ENCODE measurements around the gene ZFAND3. TPM values are rescaled to one million over a fixed set of nuclear protein-coding genes. Genes with fewer than 3 reads are reported as not detected.

ZFAND3 gene
- total and polyA plus RNA-seq, 2 donors (not counting 1 experiment from before 2014, with no cell fraction given) = 13.5 to 58.3 TPM

DNA sequence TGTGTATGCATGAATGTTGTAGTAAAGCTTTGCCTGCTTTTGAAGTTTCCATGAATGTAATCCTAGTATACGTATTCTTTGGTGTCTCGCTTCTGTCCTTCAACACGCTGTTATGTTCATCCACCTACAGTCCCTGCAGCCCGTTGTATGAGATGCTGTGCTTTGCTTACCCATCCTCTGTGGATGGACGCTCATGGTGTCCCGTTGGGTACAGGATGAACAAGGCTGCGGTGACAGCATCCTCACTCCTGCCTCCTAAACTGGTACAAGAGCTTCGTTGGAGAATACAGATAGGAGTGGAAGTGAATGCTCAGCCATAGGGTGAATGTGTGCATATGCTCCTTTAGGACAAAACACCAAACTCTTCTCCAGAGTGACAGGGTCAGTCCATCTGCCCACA, 366.2 kb downstream of the ZFAND3 start:
- H4K20me1 ChIP-seq (ENCODE audit: control insufficient read depth, insufficient read depth, low read length, poor library complexity, severe bottlenecking) = no peaks in the 10 kb centered on the region
- ATAC-seq (ENCODE audit: low read depth) (no peak), DNase-seq (no peak)
- H3K79me2 ChIP-seq (ENCODE audit: control insufficient read depth, insufficient read depth, low read length) = no peaks in the 10 kb centered on the region
- no peak overlapping the region for H3K4me2 ChIP-seq (replicated peaks; ENCODE audit: low read depth, low read length, poor library complexity, severe bottlenecking)
- no peak overlapping the region for H3K27ac ChIP-seq (ENCODE audit: low read length in 2 of 2)
- H3K9ac ChIP-seq (ENCODE audit: low read length) = no peak overlapping the region
- Mint-ChIP-seq H3K4me1 (no peaks in the 10 kb centered on the region), H3K9me3 (ENCODE audit: insufficient read depth) (no peaks in the 10 kb centered on the region), H3K27ac (no peak overlapping the region), H3K4me3 (no peak overlapping the region), H3K27me3 (no peaks in the 10 kb centered on the region)
- no peak overlapping the region for H2AFZ ChIP-seq (ENCODE audit: insufficient read depth, low read depth, low read length, poor library complexity, severe bottlenecking)
- peaks cover 0 to 14% of the 10 kb centered on the region in 2 experiments for H3K36me3 ChIP-seq (replicated peaks in 1 of 2; ENCODE audit: control extremely low read depth in 1 of 2, control insufficient read depth in 1 of 2, extremely low read depth in 1 of 2, insufficient read depth in 2 of 2, low read length in 1 of 2)
- intact Hi-C loops (cut with micrococcal nuclease) = no loop called here
- H3K4me1 ChIP-seq (ENCODE audit: control insufficient read depth in 2 of 2, insufficient read depth in 2 of 2, low read length in 2 of 2) = no peaks in the 10 kb centered on the region
- ChIA-PET POLR2A (no interaction called here), CTCF (no interaction called here)
- no peak overlapping the region for H3K4me3 ChIP-seq (ENCODE audit: control extremely low read depth in 1 of 5, extremely low read depth in 1 of 5, insufficient read depth in 1 of 5, low read depth in 2 of 5, low read length in 4 of 5)
- 100% methylated on average over 4 of the region's 8 CpGs for WGBS (ENCODE audit: insufficient coverage)
- TF ChIP-seq, protein P1, sequence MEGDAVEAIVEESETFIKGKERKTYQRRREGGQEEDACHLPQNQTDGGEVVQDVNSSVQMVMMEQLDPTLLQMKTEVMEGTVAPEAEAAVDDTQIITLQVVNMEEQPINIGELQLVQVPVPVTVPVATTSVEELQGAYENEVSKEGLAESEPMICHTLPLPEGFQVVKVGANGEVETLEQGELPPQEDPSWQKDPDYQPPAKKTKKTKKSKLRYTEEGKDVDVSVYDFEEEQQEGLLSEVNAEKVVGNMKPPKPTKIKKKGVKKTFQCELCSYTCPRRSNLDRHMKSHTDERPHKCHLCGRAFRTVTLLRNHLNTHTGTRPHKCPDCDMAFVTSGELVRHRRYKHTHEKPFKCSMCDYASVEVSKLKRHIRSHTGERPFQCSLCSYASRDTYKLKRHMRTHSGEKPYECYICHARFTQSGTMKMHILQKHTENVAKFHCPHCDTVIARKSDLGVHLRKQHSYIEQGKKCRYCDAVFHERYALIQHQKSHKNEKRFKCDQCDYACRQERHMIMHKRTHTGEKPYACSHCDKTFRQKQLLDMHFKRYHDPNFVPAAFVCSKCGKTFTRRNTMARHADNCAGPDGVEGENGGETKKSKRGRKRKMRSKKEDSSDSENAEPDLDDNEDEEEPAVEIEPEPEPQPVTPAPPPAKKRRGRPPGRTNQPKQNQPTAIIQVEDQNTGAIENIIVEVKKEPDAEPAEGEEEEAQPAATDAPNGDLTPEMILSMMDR (IDR thresholded peaks at IDR 0.05) = no peak
- TF ChIP-seq EZH2 (IDR thresholded peaks at IDR 0.05; ENCODE audit: borderline replicate concordance, insufficient read depth, low read depth, low read length, poor library complexity, severe bottlenecking) = no peak
- no peaks in the 10 kb centered on the region for H3K27me3 ChIP-seq (replicated peaks in 1 of 4; ENCODE audit: control extremely low read depth in 1 of 4, control insufficient read depth in 3 of 4, insufficient read depth in 4 of 4, low read length in 3 of 4)
- H3K9me3 ChIP-seq (ENCODE audit: control extremely low read depth in 1 of 3, control insufficient read depth in 2 of 3, insufficient read depth in 1 of 3, low read length in 2 of 3) = no peaks in the 10 kb centered on the region

DNA sequence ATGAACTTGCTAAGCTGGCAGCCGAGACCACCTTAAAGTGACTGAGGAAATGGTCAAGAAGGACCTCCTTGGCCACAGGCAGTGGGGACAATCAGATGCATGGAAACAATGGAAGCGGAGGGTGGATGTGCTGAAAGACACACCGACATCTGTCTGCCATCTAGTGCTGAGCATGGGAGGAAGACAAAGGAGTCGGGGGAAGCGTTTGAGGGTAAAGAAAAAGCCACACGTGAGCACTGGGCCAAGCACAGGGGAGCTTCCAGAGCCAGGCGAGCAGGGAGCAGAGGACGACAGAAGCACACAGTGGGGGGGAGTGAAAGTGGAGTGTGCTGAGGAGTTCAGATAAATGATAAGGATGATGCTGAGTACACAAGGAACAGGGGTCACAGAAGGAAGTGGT, 367.8 kb downstream of the ZFAND3 start:
- no peak overlapping the region for H3K27ac Mint-ChIP-seq

More for the DNA sequence above, 367.8 kb downstream of the ZFAND3 start:
- Histone ChIP-seq H3K9me3 (ENCODE audit: control extremely low read depth in 1 of 3, control insufficient read depth in 2 of 3, insufficient read depth in 1 of 3, low read length in 2 of 3) (no peaks in the 10 kb centered on the region), H3K27ac (ENCODE audit: low read length in 2 of 2) (no peak overlapping the region), H3K79me2 (ENCODE audit: control insufficient read depth, insufficient read depth, low read length) (no peaks in the 10 kb centered on the region), H3K36me3 (replicated peaks in 1 of 2; ENCODE audit: control extremely low read depth in 1 of 2, control insufficient read depth in 1 of 2, extremely low read depth in 1 of 2, insufficient read depth in 2 of 2, low read length in 1 of 2) (peaks cover 0 to 20% of the 10 kb centered on the region in 2 experiments), H3K4me2 (replicated peaks; ENCODE audit: low read depth, low read length, poor library complexity, severe bottlenecking) (no peak overlapping the region), H3K4me1 (ENCODE audit: control insufficient read depth in 2 of 2, insufficient read depth in 2 of 2, low read length in 2 of 2) (no peaks in the 10 kb centered on the region), H3K4me3 (ENCODE audit: control extremely low read depth in 1 of 5, extremely low read depth in 1 of 5, insufficient read depth in 1 of 5, low read depth in 2 of 5, low read length in 4 of 5) (no peak overlapping the region), H3K27me3 (replicated peaks in 1 of 4; ENCODE audit: control extremely low read depth in 1 of 4, control insufficient read depth in 3 of 4, insufficient read depth in 4 of 4, low read length in 3 of 4) (no peaks in the 10 kb centered on the region), H3K9ac (ENCODE audit: low read length) (no peak overlapping the region), H4K20me1 (ENCODE audit: control insufficient read depth, insufficient read depth, low read length, poor library complexity, severe bottlenecking) (no peaks in the 10 kb centered on the region), H2AFZ (ENCODE audit: insufficient read depth, low read depth, low read length, poor library complexity, severe bottlenecking) (no peak overlapping the region)
- ATAC-seq (ENCODE audit: low read depth) (no peak), DNase-seq (no peak)
- TF ChIP-seq, protein P1 (IDR thresholded peaks at IDR 0.05) = no peak
- TF ChIP-seq EZH2 (IDR thresholded peaks at IDR 0.05; ENCODE audit: borderline replicate concordance, insufficient read depth, low read depth, low read length, poor library complexity, severe bottlenecking) = no peak
- POLR2A ChIA-PET = no interaction called here
- Mint-ChIP-seq H3K4me3 (no peak overlapping the region), H3K9me3 (ENCODE audit: insufficient read depth) (no peaks in the 10 kb centered on the region), H3K4me1 (no peaks in the 10 kb centered on the region), H3K27me3 (no peaks in the 10 kb centered on the region)
- intact Hi-C loops (cut with micrococcal nuclease) = no loop called here
- CTCF ChIA-PET = no interaction called here
- WGBS (ENCODE audit: insufficient coverage) = 98% methylated on average over 8 of the region's 8 CpGs
